Upper lobe of left lung (tissue), 6 donors: Measurements from ENCODE around the gene CDH18. TPM values are rescaled to one million over a fixed set of nuclear protein-coding genes. Genes with fewer than 3 reads are reported as not detected.
"Not testable (repeated sequence)": the region's sequence is repeated elsewhere in the genome, so short reads cannot be mapped to it uniquely, and the experiment has no call there.

Source experiments
- ATAC-seq, 2 donors: fragments of 200-7000 bp; cut with Tn5 transposase; one replicate each; pipeline ENCODE4 v1.9.1; 2022; ENCODE audit warnings: mild to moderate bottlenecking in 2 of 2, moderate library complexity in 2 of 2; ENCODE audit not compliant: low FRiP score in 2 of 2
- DNase-seq, 2 donors: peaks; one replicate each; pipeline ENCODE4 v3.0.0-alpha.2; 2019 to 2020
- H3K27ac ChIP-seq, 4 donors: fragments of 200-600 bp; sonication (generic); one replicate each; pipeline ENCODE4 v1.5.1; 2016 to 2019
- H3K27me3 ChIP-seq, 4 donors: fragments of 200-600 bp; sonication (generic); one replicate each; pipeline ENCODE4 v1.5.1; 2017 to 2019
- H3K36me3 ChIP-seq, 4 donors: fragments of 200-600 bp; sonication (generic); one replicate each; pipeline ENCODE4 v1.5.1; 2016 to 2019
- H3K4me1 ChIP-seq, 4 donors: fragments of 200-600 bp; sonication (generic); one replicate each; pipeline ENCODE4 v1.5.1; 2018 to 2019
- H3K4me3 ChIP-seq, 4 donors: fragments of 200-600 bp; sonication (generic); one replicate each; pipeline ENCODE4 v1.5.1; 2017 to 2019; ENCODE audit warnings: mild to moderate bottlenecking in 2 of 4, moderate library complexity in 1 of 4
- H3K9me3 ChIP-seq, 4 donors: fragments of 200-600 bp; sonication (generic); one replicate each; pipeline ENCODE4 v1.5.1; 2018 to 2019
- CTCF ChIP-seq, 6 experiments: fragments of 450-650 bp in 4 of 6; fragments of 200-600 bp in 2 of 6; sonication (generic) in 2 of 6; IDR thresholded peaks; one replicate each; pipeline ENCODE4 v1.5.1; 2016 to 2019; ENCODE audit warnings: antibody characterized with exemption in 6 of 6
- EP300 ChIP-seq, 4 donors: sonication (generic); formaldehyde crosslinking; IDR thresholded peaks; one replicate each; pipeline ENCODE4 v1.5.1; 2017; ENCODE audit warnings: antibody characterized with exemption in 4 of 4, control low read depth in 2 of 4
- POLR2A ChIP-seq, 4 donors: fragments of 450-650 bp; IDR thresholded peaks; one replicate each; pipeline ENCODE4 v1.5.1; 2016 to 2017; ENCODE audit warnings: antibody characterized with exemption in 4 of 4, mild to moderate bottlenecking in 2 of 4
- POLR2AphosphoS5 ChIP-seq, 2 donors: sonication (generic); formaldehyde crosslinking; IDR thresholded peaks; one replicate each; pipeline ENCODE4 v1.5.1; 2017; ENCODE audit warnings: antibody characterized with exemption in 2 of 2
- WGBS, 2 donors: methylation state at CpG; one replicate each; pipeline ENCODE4 v1.1.5; 2017 to 2018; 5-methylcytosine and 5-hydroxymethylcytosine counted together
- total RNA-seq, 6 donors: library from RNA; depleted of rRNA in 4 of 6; stranded (reverse); fragments of >200 nt in 4 of 6; gene quantifications; one replicate each; pipeline versions ENCODE4 v1.1.0 to v1.2.1, GENCODE V29; 2016 to 2021
- donor health status: DM: no; HTN: no; CAD: no; lungs with moderate emphysema.
- donor health status: DM: no; HTN: yes; CAD: no; lungs with severe emphysema.

CDH18 gene
- total RNA-seq, 6 donors from 2014 or later = not detected

GRCh38 chr5:19790829-19791466 is 197.1 kb downstream of the CDH18 start:
- H3K4me3 ChIP-seq = no peak overlapping the region
- H3K27me3 ChIP-seq = no peaks in the 10 kb centered on the region
- no peak for DNase-seq
- TF ChIP-seq EP300 (IDR thresholded peaks at IDR 0.05) (no peak), POLR2A (IDR thresholded peaks at IDR 0.05) (no peak), CTCF (IDR thresholded peaks at IDR 0.05) (no peak), POLR2AphosphoS5 (IDR thresholded peaks at IDR 0.05) (no peak)
- no peak for ATAC-seq
- H3K4me1 ChIP-seq = no peaks in the 10 kb centered on the region
- 46 to 52% methylated on average over 5 of the region's 5 CpGs for WGBS, 2 donors
- no peak overlapping the region for H3K27ac ChIP-seq
- H3K36me3 ChIP-seq = no peaks in the 10 kb centered on the region
- H3K9me3 ChIP-seq = no peaks in the 10 kb centered on the region

GRCh38 chr5:19782566-19782965 is 205.4 kb downstream of the CDH18 start:
- H3K9me3 ChIP-seq = no peaks in the 10 kb centered on the region
- H3K27ac ChIP-seq = no peak overlapping the region
- no peak overlapping the region for H3K4me3 ChIP-seq
- WGBS, 2 donors = 83 to 96% methylated on average over 2 of the region's 2 CpGs
- no peaks in the 10 kb centered on the region for H3K4me1 ChIP-seq
- no peak for DNase-seq
- H3K27me3 ChIP-seq = no peaks in the 10 kb centered on the region
- TF ChIP-seq CTCF (IDR thresholded peaks at IDR 0.05) = no peak
- no peak for TF ChIP-seq EP300 (IDR thresholded peaks at IDR 0.05)
- no peak for TF ChIP-seq POLR2A (IDR thresholded peaks at IDR 0.05)
- TF ChIP-seq POLR2AphosphoS5 (IDR thresholded peaks at IDR 0.05) = no peak
- no peak for ATAC-seq
- no peaks in the 10 kb centered on the region for H3K36me3 ChIP-seq

- H3K27ac ChIP-seq = no peak overlapping the region
- DNase-seq = no peak
- no peak overlapping the region for H3K4me3 ChIP-seq
- WGBS, 2 donors = 75 to 81% methylated on average over 5 of the region's 5 CpGs
- TF ChIP-seq EP300 (IDR thresholded peaks at IDR 0.05) (no peak), POLR2A (IDR thresholded peaks at IDR 0.05) (no peak), CTCF (IDR thresholded peaks at IDR 0.05) (no peak), POLR2AphosphoS5 (IDR thresholded peaks at IDR 0.05) (no peak)
- H3K4me1 ChIP-seq = no peaks in the 10 kb centered on the region
- no peak for ATAC-seq
- H3K9me3 ChIP-seq = no peaks in the 10 kb centered on the region
- no peaks in the 10 kb centered on the region for H3K36me3 ChIP-seq
- no peaks in the 10 kb centered on the region for H3K27me3 ChIP-seq
Observed at GRCh38 chr5:19777363-19777762, 210.6 kb downstream of the CDH18 start.

- H3K4me1 ChIP-seq, DNase-seq, H3K9me3 ChIP-seq, H3K36me3 ChIP-seq, H3K27me3 ChIP-seq, ATAC-seq, H3K4me3 ChIP-seq, H3K27ac ChIP-seq: not testable (repeated sequence)
- 80 to 82% methylated on average over 5 of the region's 5 CpGs for WGBS, 2 donors
Observed at GRCh38 chr5:19776886-19777285, 211.1 kb downstream of the CDH18 start.

GRCh38 chr5:19771174-19771835 is 216.7 kb downstream of the CDH18 start:
- TF ChIP-seq POLR2AphosphoS5 (IDR thresholded peaks at IDR 0.05) = no peak
- H3K4me3 ChIP-seq = no peak overlapping the region
- ATAC-seq = no peak
- no peaks in the 10 kb centered on the region for H3K27me3 ChIP-seq
- no peak overlapping the region for H3K27ac ChIP-seq
- H3K9me3 ChIP-seq = no peaks in the 10 kb centered on the region
- H3K4me1 ChIP-seq = no peaks in the 10 kb centered on the region
- no peak for DNase-seq
- H3K36me3 ChIP-seq = no peaks in the 10 kb centered on the region
- WGBS, 2 donors = 50 to 51% methylated on average over 6 of the region's 6 CpGs

GRCh38 chr5:19770396-19770795 is 217.6 kb downstream of the CDH18 start:
- H3K27ac ChIP-seq = no peak overlapping the region
- H3K9me3 ChIP-seq = no peaks in the 10 kb centered on the region
- H3K36me3 ChIP-seq = no peaks in the 10 kb centered on the region
- no peaks in the 10 kb centered on the region for H3K27me3 ChIP-seq
- no peaks in the 10 kb centered on the region for H3K4me1 ChIP-seq
- ATAC-seq (no peak), DNase-seq (no peak)
- no peak overlapping the region for H3K4me3 ChIP-seq
- no peak for TF ChIP-seq CTCF (IDR thresholded peaks at IDR 0.05)
